ENCODE data around the gene PALM3.

PALM3 gene, protein sequence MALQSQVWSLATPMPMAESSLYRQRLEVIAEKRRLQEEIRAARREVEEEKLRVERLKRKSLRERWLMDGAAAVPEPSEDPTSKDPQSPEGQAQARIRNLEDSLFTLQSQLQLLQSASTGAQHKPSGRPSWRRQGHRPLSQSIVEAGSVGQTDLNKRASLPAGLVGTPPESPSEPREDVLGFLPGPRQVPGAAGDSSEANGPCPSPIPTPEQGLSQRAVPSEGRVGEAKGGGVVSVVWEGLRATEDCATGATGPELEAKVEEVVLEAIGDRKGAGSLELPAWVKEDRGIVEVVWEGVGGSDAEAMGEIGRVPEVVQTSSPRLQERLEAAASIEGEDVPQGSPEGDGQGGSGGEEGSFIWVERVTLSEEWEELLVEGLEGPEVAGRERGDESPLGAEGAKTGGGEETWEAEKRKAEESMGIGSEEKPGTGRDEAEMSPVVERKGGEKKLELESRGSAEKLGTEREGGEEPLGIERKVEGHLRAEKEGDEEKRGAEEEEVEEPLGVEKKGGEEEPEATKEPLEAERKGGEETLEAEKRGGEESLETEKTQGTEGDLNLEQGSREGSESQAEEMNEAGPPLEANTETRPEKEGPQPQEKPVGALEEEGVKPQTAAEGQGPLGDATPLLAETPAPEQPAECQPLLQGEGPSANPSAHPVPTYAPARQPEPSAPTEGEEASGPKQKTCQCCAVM

DNA sequence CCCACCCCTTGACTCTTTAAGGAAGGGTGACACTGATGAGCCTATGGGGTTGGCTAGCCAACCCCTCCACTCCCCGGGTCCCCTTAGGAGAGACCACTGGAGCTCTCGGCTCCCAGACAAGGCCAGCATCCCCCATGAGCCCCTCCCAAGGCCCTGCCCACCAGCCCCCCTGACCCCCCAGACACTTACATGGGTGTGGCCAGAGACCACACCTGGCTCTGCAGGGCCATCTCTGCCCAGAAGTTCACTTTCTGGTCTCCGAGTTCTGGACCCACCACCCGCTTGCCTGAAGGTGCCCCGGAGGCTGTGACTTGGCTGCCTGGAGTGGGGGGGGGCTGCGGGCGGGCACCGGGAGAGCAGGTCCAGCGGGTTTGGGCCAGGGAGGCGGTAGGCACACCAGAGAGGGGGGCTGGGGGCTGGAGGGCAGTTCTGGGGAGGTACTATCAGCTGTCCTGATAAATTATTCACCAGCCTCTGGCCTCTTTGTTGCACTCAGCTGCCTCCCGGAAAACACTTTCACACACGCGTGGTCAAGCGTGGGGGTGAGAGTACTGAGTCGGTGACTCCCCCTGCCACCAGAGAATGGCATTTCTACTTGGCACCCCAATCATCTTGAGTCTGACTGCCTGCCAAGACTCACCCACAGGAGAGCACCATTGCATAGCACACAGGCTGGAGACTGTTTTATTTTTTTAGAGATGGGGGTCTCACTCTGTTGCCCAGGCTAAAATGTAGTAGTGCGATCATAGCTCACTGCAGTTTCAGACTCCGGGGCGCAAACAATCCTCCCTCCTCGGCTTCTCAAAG is at the start of gene PALM3:
TSS of gene PALM3 (minus strand) at position 326 of the 807 bp plus-strand sequence. CDS start at position 230, 96 bp downstream.
- no peak for DNase-seq

DNA sequence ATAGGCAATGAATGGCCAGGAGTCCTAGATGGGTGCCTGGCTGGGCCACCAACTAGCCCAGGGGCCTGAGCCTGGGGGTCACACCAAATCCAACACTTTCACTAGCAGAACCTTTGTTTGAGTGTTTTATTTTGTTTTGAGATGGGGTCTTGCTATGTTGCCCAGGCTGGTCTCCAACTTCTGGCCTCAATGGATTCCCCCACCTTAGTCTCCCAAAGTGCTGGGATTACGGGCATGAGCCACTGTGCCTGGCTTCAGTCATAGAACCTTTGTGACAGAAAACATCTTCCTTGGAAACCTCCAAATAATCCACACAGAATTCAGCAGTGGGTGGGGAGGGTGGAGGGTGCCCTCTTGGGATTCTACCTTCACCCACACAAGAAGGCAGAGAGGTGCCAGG is 49.6 kb upstream of the PALM3 start:
- DNase-seq, result no peak

DNA sequence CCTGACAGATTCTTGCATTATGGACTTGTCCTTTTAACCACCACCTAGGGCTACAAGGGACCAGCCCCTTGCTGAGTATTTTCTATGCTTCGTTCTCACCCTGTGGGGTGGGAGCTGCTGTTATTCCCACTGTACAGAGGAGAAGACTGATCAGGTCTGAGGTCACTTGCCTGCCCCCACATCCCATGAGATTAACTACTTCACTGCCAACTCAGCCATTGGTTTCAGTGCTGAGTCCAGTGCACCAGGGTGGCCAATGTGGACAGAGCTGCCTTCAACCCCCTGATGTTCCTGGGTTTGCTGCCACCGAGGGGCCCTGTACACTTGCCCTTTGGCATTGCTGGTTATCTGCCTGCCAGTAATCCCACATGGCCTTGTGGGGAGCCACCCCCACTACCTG is 48.8 kb upstream of the PALM3 start:
- DNase-seq, result no peak

DNA sequence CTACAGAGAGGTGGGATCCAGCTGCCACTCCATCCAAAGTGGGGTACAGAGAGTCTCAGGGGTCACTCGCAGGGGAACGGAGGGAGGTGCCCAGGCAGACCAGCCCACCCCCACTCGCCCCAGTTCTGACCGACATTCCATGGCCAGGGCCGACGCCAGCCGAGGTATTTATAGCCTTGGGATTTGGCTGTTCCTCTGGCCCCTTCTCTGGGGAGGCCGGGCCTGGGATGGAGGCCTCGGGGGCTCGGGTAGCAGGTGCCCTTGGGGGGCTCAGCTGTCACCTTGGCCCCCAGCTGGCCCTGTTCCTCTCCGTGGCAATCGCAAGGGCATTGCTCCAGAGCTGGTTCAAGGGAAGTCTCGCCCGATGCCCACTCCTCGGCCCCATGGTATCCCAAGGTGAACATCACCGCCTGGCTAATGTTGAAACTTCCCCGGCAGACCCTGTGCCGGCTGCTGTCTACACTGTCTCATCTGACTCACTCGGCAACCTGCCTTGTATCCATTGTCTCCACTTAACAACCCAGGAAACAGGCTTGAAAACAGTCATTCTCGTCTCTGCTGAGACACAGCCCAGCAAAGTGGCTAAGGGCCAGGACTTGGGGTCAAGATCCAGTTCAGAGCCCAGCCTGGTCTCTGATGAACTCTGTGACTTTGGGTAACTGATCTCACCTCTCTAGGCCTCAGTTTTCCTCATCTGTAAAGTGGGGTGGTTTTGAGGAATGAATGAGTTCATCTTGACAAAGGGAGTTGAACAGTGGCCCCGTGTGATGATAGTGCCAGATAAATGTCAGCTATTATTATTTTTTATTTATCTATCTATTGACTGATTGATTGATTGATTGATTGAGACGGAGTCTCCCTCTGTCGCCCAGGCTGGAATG is 45.9 kb upstream of the PALM3 start:
- no peak for DNase-seq

DNA sequence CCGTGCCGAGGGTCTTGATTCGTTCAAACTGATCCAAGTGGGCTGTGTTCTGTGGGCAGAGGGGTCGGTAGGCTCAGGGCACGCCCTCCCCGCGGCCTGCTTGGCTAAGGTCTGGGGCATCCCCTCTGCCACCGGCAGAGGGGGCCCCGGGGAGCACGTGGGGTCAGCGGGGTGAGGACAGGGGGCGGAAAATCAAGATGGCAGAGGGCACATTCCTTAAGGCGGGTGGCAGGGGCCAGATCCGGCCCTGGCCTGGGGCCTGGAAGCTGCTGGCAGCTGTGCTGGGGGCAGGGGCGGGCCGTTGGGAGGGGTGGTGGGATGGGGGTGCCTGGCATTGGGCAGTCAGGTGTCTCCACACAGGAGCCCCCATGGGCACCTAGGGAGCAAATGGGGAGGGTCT is 45.0 kb upstream of the PALM3 start:
- DNase-seq, result no peak

DNA sequence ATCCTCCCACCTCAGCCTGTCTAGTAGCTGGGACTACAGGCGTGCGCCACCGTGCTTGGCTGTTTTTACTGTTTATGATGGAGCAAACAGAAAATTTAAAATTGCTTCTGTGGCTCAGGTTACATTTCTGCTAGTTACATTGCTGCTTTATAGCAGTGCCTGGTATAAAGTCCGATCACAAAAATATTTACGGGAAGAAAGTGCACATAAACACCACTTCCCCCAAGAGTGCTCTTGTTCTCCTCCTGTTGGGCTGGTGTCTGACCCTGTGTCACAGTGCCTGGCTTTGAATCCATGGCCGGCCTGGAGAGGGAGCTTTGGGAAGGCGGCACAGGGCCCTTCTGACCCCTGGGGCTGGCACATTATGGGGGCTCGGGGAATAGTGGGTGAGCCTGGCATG is 43.8 kb upstream of the PALM3 start:
- DNase-seq, result no peak

DNA sequence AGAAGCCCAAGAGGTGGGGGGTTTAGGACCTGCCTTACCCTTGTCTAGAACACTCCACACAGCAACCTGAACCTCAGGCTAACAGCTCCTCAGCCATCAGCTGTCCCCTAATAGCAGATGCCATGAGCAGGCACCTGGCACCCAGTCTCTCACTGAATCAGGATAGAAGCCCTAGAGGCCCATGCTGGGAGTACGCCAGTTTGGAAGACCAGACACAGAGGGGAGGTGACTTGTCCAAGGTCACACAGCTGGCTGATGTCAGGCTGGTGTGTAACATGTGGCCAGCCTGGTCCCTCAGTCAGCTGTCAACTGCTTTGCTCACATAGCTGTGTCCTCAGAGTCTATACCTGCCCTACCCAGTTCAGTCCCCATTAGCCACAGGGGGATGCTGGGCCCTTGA is 41.4 kb upstream of the PALM3 start:
- no peak for DNase-seq

DNA sequence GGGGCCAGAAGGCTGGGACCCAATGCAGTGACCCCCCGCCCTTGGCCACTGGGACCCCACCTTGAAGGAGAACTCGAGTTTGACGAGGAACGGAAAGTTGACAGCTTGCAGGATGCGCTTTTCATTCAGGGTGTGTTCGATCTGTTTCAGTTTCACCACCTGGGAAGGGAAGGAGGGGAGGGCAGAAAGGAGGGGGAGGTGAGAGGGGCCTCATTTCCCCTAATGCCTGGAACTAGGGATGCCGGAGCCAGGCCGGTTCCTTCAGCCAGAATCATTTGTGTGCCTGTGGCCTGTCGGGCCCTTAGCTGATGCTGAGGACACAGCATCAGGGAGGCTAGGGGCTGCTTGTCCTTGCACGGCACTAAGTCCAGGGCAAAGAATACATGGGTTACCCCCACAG is 40.9 kb upstream of the PALM3 start:
- no peak for DNase-seq

DNA sequence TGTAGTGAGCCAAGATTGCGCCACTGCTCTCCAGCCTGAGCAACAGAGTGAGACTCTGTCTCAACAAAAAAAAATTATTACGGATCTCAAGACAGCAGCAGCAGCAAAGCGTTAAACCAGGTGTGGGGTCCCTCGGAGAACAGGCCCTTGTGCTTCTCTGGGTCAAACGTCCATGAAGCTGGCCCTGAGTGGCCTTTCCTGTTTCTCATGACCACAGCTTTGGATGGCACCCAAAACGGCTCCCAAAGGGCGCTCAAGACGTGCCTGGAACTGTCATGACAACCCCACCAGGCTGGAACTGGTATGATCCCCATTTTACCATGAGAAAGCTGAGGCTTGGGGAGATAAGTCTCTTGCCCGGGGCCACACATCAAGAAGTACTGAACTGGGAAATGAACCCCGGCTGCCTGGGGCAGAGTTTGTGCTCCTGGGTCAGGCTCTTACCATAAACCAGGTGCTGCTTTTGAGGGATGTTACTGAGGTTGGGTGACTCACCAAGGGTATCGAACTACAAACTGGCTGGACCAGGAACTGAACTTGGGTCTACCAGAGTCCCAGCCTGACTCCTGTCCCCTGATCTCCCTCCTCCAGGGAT is 40.3 kb upstream of the PALM3 start:
- no peak for DNase-seq

DNA sequence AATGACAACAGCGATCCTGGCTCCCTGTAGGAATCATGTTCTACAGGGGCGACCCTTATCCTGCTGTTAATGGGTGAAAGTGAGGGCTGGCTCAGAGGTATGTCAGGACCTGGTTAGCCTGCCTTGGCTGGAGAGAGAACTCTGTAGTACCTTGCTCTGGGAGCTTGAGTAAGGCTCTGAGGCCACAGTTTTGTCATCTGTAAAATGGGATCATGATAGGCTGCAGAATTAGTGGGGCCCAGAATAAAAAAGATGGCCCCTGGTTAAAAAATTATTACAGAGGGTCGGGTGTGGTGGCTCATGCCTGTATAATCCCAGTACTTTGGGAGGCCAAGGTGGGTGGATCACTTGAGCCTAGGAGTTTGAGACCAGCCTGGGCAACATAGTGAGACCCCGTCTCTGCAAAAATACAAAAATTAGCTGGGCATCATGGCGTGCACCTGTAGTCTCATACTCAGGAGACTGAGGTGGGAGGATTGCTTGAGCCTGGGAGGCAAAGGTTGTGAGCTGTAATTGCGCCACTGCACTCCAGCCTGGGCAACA is 39.2 kb upstream of the PALM3 start:
- DNase-seq, result no peak

DNA sequence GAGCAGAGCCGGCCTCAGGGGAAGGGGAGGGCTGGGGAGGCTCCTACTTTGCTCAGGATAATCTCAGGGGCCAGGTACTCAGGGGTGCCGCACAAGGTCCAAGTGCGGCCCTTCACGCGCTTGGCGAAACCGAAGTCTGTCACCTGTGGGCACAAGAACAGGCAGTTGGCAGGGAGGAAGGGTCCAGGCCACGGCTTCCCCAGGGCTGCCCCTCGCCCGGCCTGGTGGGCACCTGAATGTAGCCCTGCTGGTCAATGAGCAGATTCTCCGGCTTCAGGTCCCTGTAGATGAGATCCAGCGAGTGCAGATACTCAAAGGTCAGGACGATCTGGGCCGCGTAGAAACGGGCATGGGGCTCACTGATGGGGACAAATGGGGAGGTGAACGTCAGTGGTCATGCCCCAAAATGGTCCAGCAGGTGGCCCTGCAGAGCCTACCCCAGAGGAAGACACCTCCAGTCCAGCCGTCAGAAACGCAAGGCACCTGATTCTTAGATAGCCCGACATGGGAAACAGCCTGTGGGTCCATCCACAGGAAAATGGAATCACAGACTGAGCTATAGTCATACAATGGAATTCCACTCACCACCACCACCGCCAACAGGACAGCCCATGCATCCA is 35.8 kb upstream of the PALM3 start:
- DNase-seq, result no peak

DNA sequence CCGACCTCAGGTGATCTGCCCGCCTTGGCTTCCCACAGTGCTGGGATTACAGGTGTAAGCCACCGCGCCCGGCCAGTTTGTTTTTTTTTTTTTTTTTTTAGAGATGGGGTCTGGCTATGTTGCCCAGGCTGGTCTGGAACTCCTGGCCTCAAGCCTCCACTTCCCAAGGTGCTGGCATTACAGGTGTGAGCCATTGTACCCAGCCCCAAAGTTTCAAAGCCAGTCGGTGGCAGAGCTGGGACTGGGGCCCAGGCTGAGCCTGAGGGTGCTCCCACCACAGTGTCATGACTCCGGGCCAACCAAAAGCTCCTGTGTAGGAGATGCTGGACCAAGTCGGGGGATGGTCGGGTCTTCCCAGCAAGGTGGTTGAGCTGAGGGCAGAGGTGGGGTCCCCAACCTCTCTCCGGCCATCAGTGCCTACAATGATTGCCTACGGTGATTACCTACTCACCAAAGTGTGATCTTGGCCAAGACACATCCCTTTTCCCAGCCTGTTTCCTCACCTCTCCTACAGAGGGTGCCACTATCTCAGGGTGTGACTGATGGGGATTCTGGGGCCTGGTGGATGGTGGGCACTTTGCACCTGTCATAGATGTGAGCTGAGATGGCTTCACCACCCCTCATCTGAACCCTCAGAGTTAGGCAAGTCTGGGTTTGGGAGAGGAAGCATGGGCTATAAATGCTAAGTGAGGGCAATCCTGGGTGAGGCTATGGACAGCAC is 34.6 kb upstream of the PALM3 start:
- DNase-seq, result no peak

DNA sequence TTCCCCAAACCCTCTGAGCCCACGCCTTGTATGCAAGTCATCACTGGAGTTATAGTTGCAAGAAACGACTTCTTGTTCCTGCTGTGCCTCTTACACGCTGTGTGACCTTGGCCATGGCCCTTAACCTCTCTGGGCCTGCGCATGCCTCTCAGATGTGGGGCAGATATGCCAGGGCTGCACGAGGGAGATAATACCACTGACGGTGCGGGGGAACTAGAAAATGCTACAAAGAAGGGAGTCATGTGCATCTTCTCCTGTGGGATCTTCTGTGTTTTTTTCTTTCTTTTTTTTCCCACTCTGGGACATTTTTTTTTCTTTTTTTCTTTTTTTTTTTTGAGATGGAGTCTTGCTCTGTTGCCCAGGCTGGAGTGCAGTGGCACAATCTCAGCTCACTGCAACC is 33.0 kb upstream of the PALM3 start:
- no peak for DNase-seq

DNA sequence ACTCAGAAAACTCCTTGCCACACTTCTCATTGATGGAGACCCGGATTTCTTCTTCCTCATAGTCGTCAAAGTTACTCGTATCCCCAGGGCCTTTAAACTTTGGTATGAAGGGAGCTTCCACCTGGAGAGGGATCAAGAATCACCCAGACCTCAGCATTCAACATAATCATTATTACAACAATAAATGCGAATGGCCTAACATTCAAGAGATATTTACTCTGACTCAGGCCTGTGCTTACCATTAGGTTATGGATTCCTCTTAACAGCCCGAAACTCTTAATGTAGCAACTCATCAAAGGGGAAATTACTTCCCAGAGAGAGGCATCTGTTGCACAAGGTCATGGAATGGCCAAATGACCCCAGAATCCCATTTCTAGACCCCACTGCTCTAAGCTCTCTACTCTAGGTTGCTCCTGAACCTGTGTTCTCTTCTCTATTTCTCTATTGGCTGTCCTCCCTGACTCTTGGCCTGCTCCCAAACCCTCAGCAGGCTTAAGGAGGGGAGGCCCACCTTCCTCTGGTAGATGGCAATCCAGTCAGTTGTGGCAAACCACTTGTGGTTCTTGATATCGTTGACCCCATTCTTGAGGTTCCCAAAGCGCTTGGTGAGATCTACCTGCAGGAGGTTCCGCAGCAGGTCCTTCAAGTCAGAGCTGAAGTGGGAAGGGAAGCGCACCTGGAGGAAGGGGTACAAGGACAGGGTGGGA is 31.4 kb upstream of the PALM3 start:
- no peak for DNase-seq

DNA sequence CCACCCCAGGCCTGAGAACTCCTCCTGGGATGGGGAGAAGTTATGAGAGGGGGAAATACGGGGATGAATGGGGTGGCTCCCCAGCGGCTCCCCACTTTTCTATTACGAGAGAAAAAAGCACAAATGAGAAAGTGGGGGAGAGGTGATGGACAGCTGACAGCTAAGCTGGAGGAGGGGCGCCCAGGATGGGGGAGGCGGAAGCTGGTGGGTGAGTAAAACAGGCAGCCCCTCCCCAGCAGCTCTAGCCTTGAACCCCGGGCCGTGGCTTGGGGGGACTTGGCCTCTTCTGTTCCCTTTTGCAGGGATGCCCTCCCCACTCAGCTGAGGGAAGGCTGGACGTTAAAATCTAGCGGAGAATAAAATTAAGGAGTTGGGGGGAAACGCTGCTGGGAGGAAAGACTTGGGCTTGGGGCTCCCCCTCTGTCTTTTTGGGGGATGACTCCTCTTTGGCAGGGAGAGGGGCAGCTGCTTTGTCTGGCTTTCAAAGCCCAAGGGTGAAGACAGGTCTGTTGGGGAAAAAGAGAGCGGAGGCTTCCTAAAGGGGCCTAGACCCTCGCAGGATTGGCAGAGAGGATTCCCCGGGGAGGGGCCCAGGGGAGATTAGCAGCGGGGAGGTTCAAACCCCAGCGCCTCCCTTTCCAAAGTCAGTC is 30.1 kb upstream of the PALM3 start:
- no peak for DNase-seq

DNA sequence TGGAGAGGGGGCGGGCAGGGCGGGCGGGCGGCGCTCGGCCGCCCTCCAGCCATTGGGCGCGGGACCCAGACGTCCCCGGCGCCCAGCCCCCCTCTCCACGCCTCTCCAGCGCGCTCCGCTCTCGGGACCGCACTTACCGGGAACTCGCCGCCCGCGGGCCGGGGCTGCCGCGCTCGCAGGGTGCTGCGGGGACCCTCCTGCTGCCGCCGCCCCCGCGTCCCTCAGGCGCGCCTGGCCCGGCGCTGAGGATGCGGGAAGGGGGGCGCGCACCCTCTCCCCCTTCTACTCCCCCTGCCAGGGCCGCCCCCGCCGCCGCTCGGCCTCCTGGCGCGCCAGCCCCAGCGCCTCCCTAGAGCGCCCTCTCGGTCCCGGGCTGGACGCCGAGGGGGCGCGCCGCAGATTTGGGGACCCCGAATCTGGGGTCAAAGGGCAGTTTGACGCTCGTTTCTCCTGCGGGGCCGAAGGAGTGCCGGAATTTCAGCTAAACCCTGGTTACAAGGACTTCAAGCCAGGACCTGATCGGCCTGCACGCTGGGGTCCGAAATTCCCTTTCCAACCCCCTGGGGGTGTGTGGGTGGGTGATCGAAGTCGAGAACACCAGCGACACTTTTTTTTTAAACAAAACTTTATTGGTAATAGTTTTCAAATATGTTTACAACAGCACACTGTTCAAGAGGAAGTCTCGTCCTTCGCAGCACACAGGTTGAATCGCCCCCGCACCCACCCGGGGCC is 29.4 kb upstream of the PALM3 start:
- DNase-seq, result peak; percentile 67

DNA sequence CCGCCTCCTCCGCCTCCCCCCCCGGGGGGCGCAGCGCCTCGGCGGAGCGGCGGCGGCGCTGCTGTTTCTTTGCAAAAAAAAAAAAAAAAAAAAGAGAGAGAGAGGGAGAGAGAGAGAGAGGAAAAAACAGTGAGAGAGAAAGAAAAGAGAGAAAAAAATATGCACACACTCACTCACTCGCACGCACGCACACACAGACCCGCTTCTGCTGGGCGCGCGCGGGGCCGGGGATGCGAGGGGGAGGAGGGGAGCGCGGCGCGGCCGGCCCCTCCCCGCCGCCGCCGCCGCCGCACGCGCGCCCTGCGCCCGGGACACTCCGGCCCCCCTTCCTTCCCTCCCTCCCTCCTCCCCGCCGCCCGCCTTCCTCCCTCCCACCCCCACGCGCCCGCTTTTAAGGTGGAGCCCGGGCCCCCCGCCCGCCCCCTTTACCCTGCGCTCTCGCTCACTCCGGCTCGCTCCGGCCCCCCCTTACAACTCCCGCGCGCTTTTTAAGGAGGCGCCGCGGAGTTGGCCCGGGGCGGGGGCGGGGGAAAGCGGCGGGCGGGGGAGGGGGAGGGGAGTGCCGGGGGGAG is 28.7 kb upstream of the PALM3 start, which contains the start of gene SAMD1:
TSS of gene SAMD1 (minus strand) at position 243 of the 572 bp plus-strand sequence.
- peak; percentile 68 for DNase-seq

Data from NK-92 treated with Interleukin-12 subunit alpha and Interleukin-12 subunit beta, amount 100 ng/mL, for 24 hours (cell line).